ENCODE data around the gene LRP11. TPM values are rescaled to one million over a fixed set of nuclear protein-coding genes. Genes with fewer than 3 reads are reported as not detected.

The LRP11 gene, protein sequence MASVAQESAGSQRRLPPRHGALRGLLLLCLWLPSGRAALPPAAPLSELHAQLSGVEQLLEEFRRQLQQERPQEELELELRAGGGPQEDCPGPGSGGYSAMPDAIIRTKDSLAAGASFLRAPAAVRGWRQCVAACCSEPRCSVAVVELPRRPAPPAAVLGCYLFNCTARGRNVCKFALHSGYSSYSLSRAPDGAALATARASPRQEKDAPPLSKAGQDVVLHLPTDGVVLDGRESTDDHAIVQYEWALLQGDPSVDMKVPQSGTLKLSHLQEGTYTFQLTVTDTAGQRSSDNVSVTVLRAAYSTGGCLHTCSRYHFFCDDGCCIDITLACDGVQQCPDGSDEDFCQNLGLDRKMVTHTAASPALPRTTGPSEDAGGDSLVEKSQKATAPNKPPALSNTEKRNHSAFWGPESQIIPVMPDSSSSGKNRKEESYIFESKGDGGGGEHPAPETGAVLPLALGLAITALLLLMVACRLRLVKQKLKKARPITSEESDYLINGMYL
- total RNA-seq (2022), result 17.7 and 18.4 TPM in 2 replicates
- Bru-seq, nascent RNA, result percentile 52 among the genes with signal in this experiment
- BruChase-seq, experiment 1, labeled RNA remaining after a 2-hour chase, result percentile 54 among the genes with signal in this experiment
- percentile 67 among the genes with signal in this experiment for BruChase-seq, experiment 2, labeled RNA remaining after a 6-hour chase
- long read RNA-seq, transcript LRP11-201 (7 exons, 3,260 nt), result major isoform, 22 of 28 reads
- long read RNA-seq, partial matches to known transcripts, result 3 of 28 reads
- long read RNA-seq, other reads (novel, unspliced or antisense), result 3 of 28 reads

DNA sequence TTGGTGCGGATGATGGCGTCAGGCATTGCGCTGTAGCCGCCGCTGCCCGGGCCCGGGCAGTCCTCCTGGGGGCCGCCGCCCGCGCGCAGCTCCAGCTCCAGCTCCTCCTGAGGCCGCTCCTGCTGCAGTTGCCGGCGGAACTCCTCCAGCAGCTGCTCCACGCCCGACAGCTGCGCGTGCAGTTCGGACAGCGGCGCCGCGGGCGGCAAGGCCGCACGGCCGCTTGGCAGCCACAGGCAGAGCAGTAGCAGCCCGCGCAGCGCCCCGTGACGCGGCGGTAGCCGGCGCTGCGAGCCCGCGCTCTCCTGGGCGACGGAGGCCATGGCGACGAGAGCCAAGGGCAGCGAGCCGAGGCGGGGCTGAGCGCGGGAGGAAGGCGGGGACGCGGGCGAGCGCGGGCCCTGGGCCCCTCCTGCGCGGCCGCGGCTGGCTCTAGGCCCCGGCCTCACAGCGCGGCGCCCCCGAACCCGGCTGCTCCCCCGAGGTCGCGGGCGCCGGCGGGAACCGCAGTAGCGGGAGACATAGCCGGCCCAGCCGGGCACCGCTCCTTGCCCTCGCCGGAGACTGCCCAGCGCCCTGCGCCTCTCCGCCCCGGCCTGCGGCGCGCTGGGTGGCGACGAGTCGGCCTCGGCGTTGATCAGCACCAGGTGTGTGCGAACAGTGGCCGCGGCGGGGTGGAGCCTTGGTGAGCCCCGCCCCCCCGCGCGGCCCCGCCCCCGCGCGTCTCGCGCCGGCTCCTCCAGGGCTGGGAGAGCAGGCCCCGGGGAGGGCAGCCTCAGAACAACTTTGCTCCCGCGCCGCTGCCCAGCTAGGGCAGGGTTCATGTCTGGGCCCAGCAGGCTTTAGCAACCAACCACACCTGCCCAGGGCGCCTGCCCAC lies at the start of gene LRP11:
TSS of gene LRP11 (minus strand) at position 662 of the 880 bp plus-strand sequence. CDS start at position 323, 339 bp downstream.
- POLR2A ChIA-PET, result interaction anchor here (0.6 kb wide), 1 partner anchor 127 kb away, joined by 6 read pairs; no protein-coding TSS in a partner anchor
- CTCF ChIA-PET, result interaction anchor here (0.7 to 2.6 kb wide), 3 partner anchors 19 to 35 kb away, joined by 3 to 6 read pairs (median 5); no protein-coding TSS in a partner anchor
- H3K27ac Mint-ChIP-seq (ENCODE audit: unreplicated experiment), result peak within 1 kb of the TSS; percentile 71
- H3K36me3 Mint-ChIP-seq (ENCODE audit: insufficient read depth, unreplicated experiment), result no peaks in the 10 kb centered on the region
- Histone ChIP-seq H3K9me3 (no peaks in the 10 kb centered on the region), H3K27me3 (replicated peaks; ENCODE audit: control insufficient read depth, insufficient read depth, low read length) (no peaks in the 10 kb centered on the region), H3K4me3 (ENCODE audit: low read depth, low read length) (peak within 1 kb of the TSS; percentile 75), H3K4me1 (peaks cover 8% of the 10 kb centered on the region), H3K36me3 (ENCODE audit: control insufficient read depth, insufficient read depth, low read length) (no peaks in the 10 kb centered on the region)
- peak; percentile 83 to 92 for DNase-seq
- TF ChIP-seq, protein P1, sequence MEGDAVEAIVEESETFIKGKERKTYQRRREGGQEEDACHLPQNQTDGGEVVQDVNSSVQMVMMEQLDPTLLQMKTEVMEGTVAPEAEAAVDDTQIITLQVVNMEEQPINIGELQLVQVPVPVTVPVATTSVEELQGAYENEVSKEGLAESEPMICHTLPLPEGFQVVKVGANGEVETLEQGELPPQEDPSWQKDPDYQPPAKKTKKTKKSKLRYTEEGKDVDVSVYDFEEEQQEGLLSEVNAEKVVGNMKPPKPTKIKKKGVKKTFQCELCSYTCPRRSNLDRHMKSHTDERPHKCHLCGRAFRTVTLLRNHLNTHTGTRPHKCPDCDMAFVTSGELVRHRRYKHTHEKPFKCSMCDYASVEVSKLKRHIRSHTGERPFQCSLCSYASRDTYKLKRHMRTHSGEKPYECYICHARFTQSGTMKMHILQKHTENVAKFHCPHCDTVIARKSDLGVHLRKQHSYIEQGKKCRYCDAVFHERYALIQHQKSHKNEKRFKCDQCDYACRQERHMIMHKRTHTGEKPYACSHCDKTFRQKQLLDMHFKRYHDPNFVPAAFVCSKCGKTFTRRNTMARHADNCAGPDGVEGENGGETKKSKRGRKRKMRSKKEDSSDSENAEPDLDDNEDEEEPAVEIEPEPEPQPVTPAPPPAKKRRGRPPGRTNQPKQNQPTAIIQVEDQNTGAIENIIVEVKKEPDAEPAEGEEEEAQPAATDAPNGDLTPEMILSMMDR (IDR thresholded peaks at IDR 0.05; ENCODE audit: insufficient read depth in 1 of 2, low read depth in 1 of 2, low read length in 1 of 2, severe bottlenecking in 1 of 2, unreplicated experiment in 1 of 2), result no peak
- H3K4me1 Mint-ChIP-seq (ENCODE audit: low read depth, unreplicated experiment), result peaks cover 28% of the 10 kb centered on the region
- intact Hi-C loops (cut with micrococcal nuclease; ENCODE audit: unreplicated experiment), result loop anchor here (1.0 to 10.0 kb wide), 3 partner anchors 9 to 299 kb away; partner anchors contain the start of gene GINM1
- no peaks in the 10 kb centered on the region for H3K27me3 Mint-ChIP-seq (ENCODE audit: insufficient read depth, unreplicated experiment)
- H3K4me3 Mint-ChIP-seq (ENCODE audit: unreplicated experiment), result peak within 1 kb of the TSS; percentile 86
- BruUV-seq (replicated peaks), result no TSS peak
- no peaks in the 10 kb centered on the region for H3K9me3 Mint-ChIP-seq (ENCODE audit: unreplicated experiment)

- no peaks in the 10 kb centered on the region for H3K27me3 ChIP-seq (replicated peaks; ENCODE audit: control insufficient read depth, insufficient read depth, low read length)
- no peak overlapping the region for H3K4me3 ChIP-seq (ENCODE audit: low read depth, low read length)
- H3K4me1 ChIP-seq, result no peaks in the 10 kb centered on the region
- intact Hi-C loops (cut with micrococcal nuclease; ENCODE audit: unreplicated experiment), result no loop called here
- Mint-ChIP-seq H3K9me3 (ENCODE audit: unreplicated experiment) (no peaks in the 10 kb centered on the region), H3K27ac (ENCODE audit: unreplicated experiment) (no peak overlapping the region), H3K36me3 (ENCODE audit: insufficient read depth, unreplicated experiment) (no peaks in the 10 kb centered on the region), H3K4me1 (ENCODE audit: low read depth, unreplicated experiment) (no peaks in the 10 kb centered on the region), H3K27me3 (ENCODE audit: insufficient read depth, unreplicated experiment) (peaks cover 16% of the 10 kb centered on the region), H3K4me3 (ENCODE audit: unreplicated experiment) (no peak overlapping the region)
- ChIA-PET CTCF (no interaction called here), POLR2A (no interaction called here)
- DNase-seq, result no peak
- no TSS peak for BruUV-seq (replicated peaks)
- TF ChIP-seq, protein P1 (IDR thresholded peaks at IDR 0.05; ENCODE audit: insufficient read depth in 1 of 2, low read depth in 1 of 2, low read length in 1 of 2, severe bottlenecking in 1 of 2, unreplicated experiment in 1 of 2), result no peak
- no peaks in the 10 kb centered on the region; the same call in 1 of the 2 replicates for H3K9me3 ChIP-seq
- H3K36me3 ChIP-seq (ENCODE audit: control insufficient read depth, insufficient read depth, low read length), result no peaks in the 10 kb centered on the region
These were observed 49.5 kb upstream of the LRP11 start for GRCh38 chr6:149913540-149914240.
